Measurements from ENCODE around the gene KIAA1217. TPM values are rescaled to one million over a fixed set of nuclear protein-coding genes. Genes with fewer than 3 reads are reported as not detected.

Gene KIAA1217
- total and polyA plus RNA-seq, 9 of the 15 experiments (the other 6 are each of a cell fraction or from before 2014, with no cell fraction given) = 0.04 TPM; not detected in 8

- H2AFZ ChIP-seq (ENCODE audit: low read depth, low read length) = no peak overlapping the region
- H4K20me1 ChIP-seq (replicated peaks; ENCODE audit: control insufficient read depth, insufficient read depth, low read length) = no peaks in the 10 kb centered on the region
- no peaks in the 10 kb centered on the region for H3K9me1 ChIP-seq (ENCODE audit: control insufficient read depth, insufficient read depth, low read length)
- in situ Hi-C loops (cut with MboI) (no loop called here), intact Hi-C loops (cut with micrococcal nuclease) (no loop called here)
- DNase-seq (ENCODE audit: extremely low read depth in 1 of 4, low spot score in 3 of 4) (no peak), FAIRE-seq (no peak), ATAC-seq (no peak)
- no peak overlapping the region for H3K9ac ChIP-seq (ENCODE audit: insufficient read depth in 1 of 2, low read depth in 2 of 2, low read length in 2 of 2)
- ChIA-PET CTCF (ENCODE audit: low intra/inter-chr PET ratio) (no interaction called here), POLR2A (no interaction called here)
- H3K9me3 ChIP-seq (replicated peaks; ENCODE audit: control insufficient read depth, insufficient read depth, low read depth, low read length) = no peaks in the 10 kb centered on the region
- H3K4me1 ChIP-seq (replicated peaks in 1 of 2; ENCODE audit: control insufficient read depth in 2 of 2, insufficient read depth in 2 of 2, low read length in 2 of 2) = no peaks in the 10 kb centered on the region
- no peak overlapping the region for H3K4me3 ChIP-seq
- no TSS peak for BruUV-seq (replicated peaks)
- 3% methylated on average over 8 of the region's 8 CpGs for WGBS (ENCODE audit: insufficient coverage, low coverage, missing lambda C conversion rate)
- no peak overlapping the region for H3K27ac ChIP-seq (ENCODE audit: extremely low read depth, low read depth, low read length)
- no peak for TF ChIP-seq ZNF395 (CRISPR knock-in tag; IDR thresholded peaks at IDR 0.05)
- TF ChIP-seq ZBTB1 (CRISPR knock-in tag; IDR thresholded peaks at IDR 0.05; ENCODE audit: borderline replicate concordance, low read depth) = no peak
- TF ChIP-seq ZNF41 (CRISPR knock-in tag; conservative IDR thresholded peaks at IDR 0.05) = no peak
- H3K4me2 ChIP-seq (ENCODE audit: insufficient read depth, low read length) = no peak overlapping the region
- H3K36me3 ChIP-seq (ENCODE audit: control insufficient read depth, insufficient read depth, low read length) = no peaks in the 10 kb centered on the region
- H3K79me2 ChIP-seq (ENCODE audit: control insufficient read depth, insufficient read depth, low read length) = no peaks in the 10 kb centered on the region
- H3K27me3 ChIP-seq (ENCODE audit: control insufficient read depth in 2 of 2, insufficient read depth in 2 of 2, low read length in 2 of 2) = peaks cover 24 to 41% of the 10 kb centered on the region in 2 experiments; a peak in 4 of 5 replicates
Measured at GRCh38 chr10:24496906-24497305, 288.0 kb downstream of the KIAA1217 start.
